H4 (cell line): ENCODE results near the gene NSMCE3. TPM values are rescaled to one million over a fixed set of nuclear protein-coding genes. Genes with fewer than 3 reads are reported as not detected.

ENCODE experiments used
- DNase-seq: peaks from one replicate; pipeline ENCODE4 v3.0.0-alpha.2; 2015; ENCODE audit warnings: low spot score
- total RNA-seq: library from RNA; depleted of rRNA; stranded (reverse); fragments of >200 nt; shearing (Covaris generic); gene quantifications from 2 replicates; pipeline ENCODE4 v1.2.3, GENCODE V29; 2014

Gene NSMCE3
- total RNA-seq, 1 experiment from 2014 or later: 10.8 TPM

DNA sequence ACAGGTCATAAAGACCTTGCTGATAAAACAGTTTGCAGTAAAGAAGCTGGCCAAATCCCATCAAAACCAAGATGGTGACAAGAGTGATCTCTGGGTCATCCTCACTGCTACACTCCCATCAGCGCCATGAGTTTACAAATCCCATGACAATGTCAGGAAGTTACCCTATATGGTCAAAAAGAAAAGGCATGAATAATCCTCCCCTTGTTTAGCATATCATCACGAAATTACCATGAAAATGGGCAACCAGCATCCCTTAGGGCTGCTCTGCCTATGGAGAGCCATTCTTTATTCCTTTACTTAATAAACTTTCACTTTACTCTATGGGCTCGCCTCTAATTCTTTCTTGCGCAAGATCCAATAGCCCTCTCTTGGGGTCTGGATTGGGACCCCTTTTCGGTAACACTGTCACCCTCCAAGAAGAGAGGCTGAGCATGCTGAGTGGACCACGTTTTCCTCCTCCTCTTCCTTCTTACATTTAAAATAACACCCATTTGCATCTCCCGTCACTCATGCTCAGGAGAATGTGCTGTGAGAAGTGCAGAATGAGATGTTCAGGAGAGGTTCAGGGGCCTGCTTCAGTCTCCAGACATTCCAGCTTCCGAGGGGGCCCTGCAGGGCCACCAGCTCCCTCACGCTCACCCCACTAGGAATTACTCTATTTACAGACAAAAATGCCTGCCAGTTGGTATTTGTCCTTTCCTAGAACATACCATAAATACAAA is 47.3 kb downstream of the NSMCE3 start:
- no peak for DNase-seq

DNA sequence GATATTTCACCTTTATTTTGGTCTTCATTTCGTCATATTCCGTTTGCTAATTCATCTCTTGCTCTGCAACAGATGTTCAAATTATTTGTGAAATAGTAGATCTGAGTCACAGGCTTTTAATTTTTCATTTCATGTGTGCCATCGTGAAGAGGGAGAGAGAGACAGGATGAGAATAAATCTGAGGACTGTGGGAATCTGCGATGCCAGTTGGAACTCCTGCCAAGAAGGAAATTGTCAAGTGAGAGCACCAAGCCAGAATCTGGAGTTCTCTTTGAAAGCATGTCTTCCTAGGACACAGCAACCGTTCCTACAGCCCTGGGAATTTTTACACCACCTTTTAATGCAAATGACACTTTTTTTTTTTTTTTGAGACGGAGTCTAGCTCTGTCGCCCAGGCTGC is 48.8 kb downstream of the NSMCE3 start:
- no peak for DNase-seq

GRCh38 chr15:29216955-29217354 is 52.7 kb downstream of the NSMCE3 start:
- no peak for DNase-seq
